Activated gamma-delta T cell treated with anti-CD3 and anti-CD28 coated beads, Interleukin-2, amount 50 U/mL, for 16 hours (primary cell): ENCODE results near the gene PPIL6.
A peak's percentile ranks its signal among the peaks of the same experiment; 100 is the strongest.
"Not testable (repeated sequence)": the region's sequence is repeated elsewhere in the genome, so short reads cannot be mapped to it uniquely, and the experiment has no call there.

Source experiments
- DNase-seq: peaks from one replicate; pipeline ENCODE4 v3.0.0-alpha.2; 2020; ENCODE audit warnings: low read depth

The PPIL6 gene

GRCh38 chr6:109393886-109394281 is 46.5 kb downstream of the PPIL6 start:
- DNase-seq: no peak

- no peak for DNase-seq
These were observed 47.1 kb downstream of the PPIL6 start for GRCh38 chr6:109393157-109393885.

- no peak for DNase-seq
These were observed 50.7 kb downstream of the PPIL6 start for GRCh38 chr6:109389650-109390274.

- no peak for DNase-seq
These were observed 52.2 kb downstream of the PPIL6 start for GRCh38 chr6:109388265-109388664.

GRCh38 chr6:109383438-109383940 is 56.9 kb downstream of the PPIL6 start:
- no peak for DNase-seq

GRCh38 chr6:109382576-109383437 is 57.6 kb downstream of the PPIL6 start:
- DNase-seq: peak; percentile 86

GRCh38 chr6:109381747-109382575 is 58.5 kb downstream of the PPIL6 start, which contains the start of gene CD164:
TSS of gene CD164 (minus strand) at chr6:109382467. CDS start at chr6:109382378, 89 bp downstream.
- DNase-seq: peak; percentile 90

GRCh38 chr6:109381061-109381746 is 59.2 kb downstream of the PPIL6 start:
- no peak for DNase-seq

- DNase-seq: no peak
These were observed 60.7 kb downstream of the PPIL6 start for GRCh38 chr6:109379711-109380110.

GRCh38 chr6:109377717-109378116 is 62.7 kb downstream of the PPIL6 start:
- DNase-seq: no peak

GRCh38 chr6:109374326-109374892 is 66.0 kb downstream of the PPIL6 start:
- no peak for DNase-seq

- no peak for DNase-seq
These were observed 66.7 kb downstream of the PPIL6 start for GRCh38 chr6:109373762-109374161.

GRCh38 chr6:109373331-109373730 is 67.1 kb downstream of the PPIL6 start:
- no peak for DNase-seq

GRCh38 chr6:109372130-109372529 is 68.3 kb downstream of the PPIL6 start:
- no peak for DNase-seq

GRCh38 chr6:109370792-109371191 is 69.6 kb downstream of the PPIL6 start:
- no peak for DNase-seq

GRCh38 chr6:109370336-109370735 is 70.1 kb downstream of the PPIL6 start:
- DNase-seq: no peak

- no peak for DNase-seq
These were observed 70.7 kb downstream of the PPIL6 start for GRCh38 chr6:109369728-109370127.

GRCh38 chr6:109364382-109365078 is 75.9 kb downstream of the PPIL6 start:
- DNase-seq: not testable (repeated sequence)

- no peak for DNase-seq
These were observed 76.7 kb downstream of the PPIL6 start for GRCh38 chr6:109363753-109364152.
